Dermis blood vessel endothelial cell (primary cell): ENCODE data around the gene VAT1. TPM values are rescaled to one million over a fixed set of nuclear protein-coding genes. Genes with fewer than 3 reads are reported as not detected.

Experiments used
- DNase-seq: peaks from one replicate; pipeline ENCODE4 v3.0.0; 2010
- total RNA-seq: library from RNA; depleted of rRNA; stranded (reverse); fragments of >200 nt; gene quantifications from 2 replicates; pipeline ENCODE4 v1.2.3, GENCODE V29; 2014

Gene VAT1
- total RNA-seq, 1 donor from 2014 or later = 261 TPM

DNA sequence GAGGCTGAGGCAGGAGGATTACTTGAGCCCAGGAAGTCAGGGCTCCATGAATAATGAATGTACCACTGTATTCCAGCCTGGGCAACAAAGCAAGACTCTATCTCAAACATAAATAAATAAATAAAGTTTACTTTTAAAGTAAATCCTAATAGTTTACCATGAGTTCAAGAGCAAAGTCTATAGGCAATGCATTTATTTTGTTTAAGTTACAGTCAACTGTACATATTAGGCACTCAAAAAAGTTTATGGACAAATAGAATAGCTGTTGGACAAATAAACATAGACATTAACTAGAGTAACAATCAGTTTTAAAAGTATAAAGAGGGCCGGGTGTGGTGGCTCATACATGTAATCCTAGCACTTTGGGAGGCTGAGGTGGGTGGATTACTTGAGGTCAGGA, 54.3 kb downstream of the VAT1 start:
- DNase-seq = no peak

Other genes starting within 250 kb of the VAT1 start
- 46.5 and 53.4 TPM in 2 replicates for gene VPS25, start 248.9 kb downstream of the VAT1 start, total RNA-seq
- 3.4 TPM in 2 replicates for gene WNK4, start 241.8 kb downstream of the VAT1 start, total RNA-seq
- gene COA3, start 223.7 kb downstream of the VAT1 start, total RNA-seq = 52.5 and 75.7 TPM in 2 replicates
- 0.34 TPM in 1 of 2 replicates, not detected in the other for gene CNTD1, start 223.5 kb downstream of the VAT1 start, total RNA-seq
- gene BECN1, start 198.1 kb downstream of the VAT1 start, total RNA-seq = 133 and 168 TPM in 2 replicates
- gene PSME3, start 189.0 kb downstream of the VAT1 start, total RNA-seq = 77.6 and 128 TPM in 2 replicates
- 0.42 and 0.85 TPM in 2 replicates for gene AOC2, start 177.8 kb downstream of the VAT1 start, total RNA-seq
- gene AOC3, start 171.2 kb downstream of the VAT1 start, total RNA-seq = 0.17 and 0.51 TPM in 2 replicates
- gene G6PC1, start 121.6 kb downstream of the VAT1 start, total RNA-seq = not detected in 2 replicates
- gene AARSD1, start 57.9 kb downstream of the VAT1 start, total RNA-seq = 16.5 and 20.3 TPM in 2 replicates
- gene PTGES3L, start 42.3 kb downstream of the VAT1 start, total RNA-seq = 0.14 TPM in 1 of 2 replicates, not detected in the other
- 10.1 and 14.1 TPM in 2 replicates for gene RUNDC1, start 41.8 kb downstream of the VAT1 start, total RNA-seq
- gene RPL27, start 24.0 kb downstream of the VAT1 start, total RNA-seq = 842 and 1,058 TPM in 2 replicates
- 15.9 and 19.4 TPM in 2 replicates for gene IFI35, start 15.6 kb downstream of the VAT1 start, total RNA-seq
- 0.14 and 0.17 TPM in 2 replicates for gene RND2, start 2.8 kb upstream of the VAT1 start, total RNA-seq
- 10.7 and 29.5 TPM in 2 replicates for gene BRCA1, start 103.0 kb upstream of the VAT1 start, total RNA-seq
- gene NBR1, start 148.8 kb upstream of the VAT1 start, total RNA-seq = 123 and 137 TPM in 2 replicates
- 2.4 and 2.5 TPM in 2 replicates for gene TMEM106A, start 189.5 kb upstream of the VAT1 start, total RNA-seq
- gene CCDC200, start 206.2 kb upstream of the VAT1 start, total RNA-seq = 0.14 TPM in 1 of 2 replicates, not detected in the other
- gene RNU2-1, start 211.6 kb upstream of the VAT1 start, total RNA-seq = not detected in 2 replicates